Activated T-cell treated with anti-CD3 and anti-CD28 coated beads for 1 hour (primary cell): ENCODE measurements around the gene MYL3.
A peak's percentile ranks its signal among the peaks of the same experiment; 100 is the strongest.

Source experiments
- DNase-seq: peaks from one replicate; pipeline ENCODE4 v3.0.0-alpha.2; 2020; ENCODE audit warnings: low read depth

Gene MYL3

GRCh38 chr3:46849686-46850467 is 13.4 kb downstream of the MYL3 start:
- no peak for DNase-seq

- DNase-seq = no peak
Observed at GRCh38 chr3:46849045-46849631, 14.1 kb downstream of the MYL3 start.

GRCh38 chr3:46848271-46849044 is 14.8 kb downstream of the MYL3 start:
- no peak for DNase-seq

- DNase-seq = no peak
Observed at GRCh38 chr3:46847744-46848143, 15.5 kb downstream of the MYL3 start.

- no peak for DNase-seq
Observed at GRCh38 chr3:46846624-46847542, 16.4 kb downstream of the MYL3 start.

GRCh38 chr3:46845860-46846623 is 17.2 kb downstream of the MYL3 start:
- DNase-seq = peak; percentile 63

- DNase-seq = no peak
Observed at GRCh38 chr3:46845397-46845859, 17.8 kb downstream of the MYL3 start.

GRCh38 chr3:46844881-46845312 is 18.3 kb downstream of the MYL3 start:
- DNase-seq = no peak

GRCh38 chr3:46844397-46844796 is 18.8 kb downstream of the MYL3 start:
- DNase-seq = no peak

GRCh38 chr3:46843508-46843907 is 19.7 kb downstream of the MYL3 start:
- DNase-seq = no peak

GRCh38 chr3:46840491-46840890 is 22.8 kb downstream of the MYL3 start:
- no peak for DNase-seq

GRCh38 chr3:46838301-46838700 is 24.9 kb downstream of the MYL3 start:
- DNase-seq = no peak

GRCh38 chr3:46835491-46835890 is 27.8 kb downstream of the MYL3 start:
- DNase-seq = no peak

GRCh38 chr3:46835054-46835453 is 28.2 kb downstream of the MYL3 start:
- DNase-seq = no peak

GRCh38 chr3:46833346-46834300 is 29.6 kb downstream of the MYL3 start:
- no peak for DNase-seq

GRCh38 chr3:46831841-46832240 is 31.4 kb downstream of the MYL3 start:
- DNase-seq = no peak

GRCh38 chr3:46831316-46831715 is 31.9 kb downstream of the MYL3 start:
- no peak for DNase-seq

- no peak for DNase-seq
Observed at GRCh38 chr3:46830801-46831200, 32.4 kb downstream of the MYL3 start.

GRCh38 chr3:46829699-46830208 is 33.5 kb downstream of the MYL3 start:
- no peak for DNase-seq

GRCh38 chr3:46825450-46825849 is 37.8 kb downstream of the MYL3 start:
- DNase-seq = no peak
